Activated naive CD4-positive, alpha-beta T cell treated with anti-CD3 and anti-CD28 coated beads, Interleukin-2, amount 50 U/mL, for 24 hours (primary cell): Measurements from ENCODE around the gene CLC.
A peak's percentile ranks its signal among the peaks of the same experiment; 100 is the strongest.
"Not testable (repeated sequence)": the region's sequence is repeated elsewhere in the genome, so short reads cannot be mapped to it uniquely, and the experiment has no call there.

Experiments
- H3K27ac Mint-ChIP-seq: one replicate; pipeline ENCODE4 v1.8.0; 2021; ENCODE audit warnings: mild to moderate bottlenecking, mixed read lengths
- H3K27me3 Mint-ChIP-seq: one replicate; pipeline ENCODE4 v1.8.0; 2021; ENCODE audit warnings: mixed read lengths
- H3K36me3 Mint-ChIP-seq: one replicate; pipeline ENCODE4 v1.8.0; 2021; ENCODE audit warnings: mixed read lengths
- H3K4me1 Mint-ChIP-seq: one replicate; pipeline ENCODE4 v1.8.0; 2021; ENCODE audit warnings: mixed read lengths
- H3K4me3 Mint-ChIP-seq: one replicate; pipeline ENCODE4 v1.8.0; 2021; ENCODE audit warnings: mild to moderate bottlenecking, mixed read lengths
- H3K9me3 Mint-ChIP-seq: one replicate; pipeline ENCODE4 v1.8.0; 2021; ENCODE audit warnings: mixed read lengths

The CLC gene

DNA sequence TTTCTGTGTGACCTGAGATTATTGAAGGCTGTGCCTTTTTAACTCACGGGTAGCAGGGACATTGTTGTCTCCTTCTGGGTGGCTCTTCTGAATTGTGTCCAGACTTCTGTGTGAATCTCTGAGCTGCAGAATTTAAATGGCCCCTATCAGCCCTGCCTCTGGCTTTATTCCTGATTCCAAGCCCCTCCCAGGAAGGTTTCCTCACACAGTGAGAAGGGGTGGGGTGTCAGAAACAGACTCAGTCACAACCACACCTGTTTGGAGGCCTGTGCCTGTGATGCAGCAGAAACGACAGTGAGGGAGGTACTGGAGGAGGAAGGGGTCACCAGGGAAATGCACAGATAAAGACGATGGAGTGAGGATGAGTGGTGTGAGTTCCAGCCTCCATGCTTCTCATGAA lies at the start of gene CLC:
TSS of gene CLC (minus strand) at position 139 of the 400 bp plus-strand sequence. CDS start at position 62, 77 bp downstream.
- peak within 1 kb of the TSS; percentile 48 for H3K27ac Mint-ChIP-seq
- H3K4me1 Mint-ChIP-seq, result peaks cover 54% of the 10 kb centered on the region
- peak within 1 kb of the TSS; percentile 24 for H3K4me3 Mint-ChIP-seq
- H3K36me3 Mint-ChIP-seq, result no peaks in the 10 kb centered on the region
- no peaks in the 10 kb centered on the region for H3K27me3 Mint-ChIP-seq
- H3K9me3 Mint-ChIP-seq, result no peaks in the 10 kb centered on the region

DNA sequence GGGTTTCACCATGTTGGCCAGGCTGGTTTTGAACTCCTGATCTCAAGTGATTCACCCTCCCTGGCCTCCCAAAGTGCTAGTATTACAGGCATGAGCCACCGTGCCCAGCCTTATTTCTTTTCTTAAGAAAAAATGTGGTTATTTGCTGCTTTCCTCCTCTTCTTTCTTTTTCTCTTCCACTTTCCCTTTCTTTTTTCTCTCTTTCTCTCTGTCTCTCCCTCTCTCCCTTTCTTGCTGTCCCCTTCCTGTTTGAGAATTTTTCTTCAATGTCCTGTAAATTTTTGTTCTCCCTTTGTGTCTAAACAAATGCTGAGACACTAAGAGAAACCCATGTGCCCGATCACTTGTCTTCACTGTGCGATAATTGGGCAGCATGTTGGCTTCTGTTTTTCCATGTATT lies 43.1 kb upstream of the CLC start:
- Mint-ChIP-seq H3K27ac (no peak overlapping the region), H3K36me3 (peaks cover 2% of the 10 kb centered on the region), H3K4me3 (no peak overlapping the region), H3K27me3 (peaks cover 13% of the 10 kb centered on the region), H3K9me3 (no peaks in the 10 kb centered on the region), H3K4me1 (no peaks in the 10 kb centered on the region)

DNA sequence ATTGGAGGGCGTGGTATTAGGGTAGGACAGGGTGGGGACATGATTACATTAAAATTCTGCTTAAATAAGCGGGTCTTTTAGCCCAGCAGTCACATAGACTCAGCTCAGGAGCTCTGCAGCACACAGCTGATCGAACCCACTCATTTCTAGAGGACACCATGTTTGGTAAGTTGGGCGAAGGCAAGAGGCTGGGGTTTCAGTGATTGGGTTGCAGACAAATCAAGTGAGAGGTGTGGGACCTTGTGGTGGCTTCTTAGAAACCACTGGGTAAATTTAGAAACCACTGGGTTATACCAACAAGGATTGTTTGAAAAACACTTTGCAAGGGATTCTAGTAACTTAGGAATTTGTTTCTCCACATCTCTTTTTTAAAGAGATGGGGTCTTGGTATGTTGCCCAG lies 40.9 kb upstream of the CLC start, which contains the start of gene LEUTX:
TSS of gene LEUTX (plus strand) at position 92 of the 400 bp plus-strand sequence. CDS start at position 159, 67 bp downstream.
- no peaks in the 10 kb centered on the region for H3K4me1 Mint-ChIP-seq
- H3K27ac Mint-ChIP-seq, result no peak within 1 kb of the TSS
- peaks cover 2% of the 10 kb centered on the region for H3K36me3 Mint-ChIP-seq
- peaks cover 4% of the 10 kb centered on the region for H3K27me3 Mint-ChIP-seq
- H3K4me3 Mint-ChIP-seq, result no peak within 1 kb of the TSS
- no peaks in the 10 kb centered on the region for H3K9me3 Mint-ChIP-seq

DNA sequence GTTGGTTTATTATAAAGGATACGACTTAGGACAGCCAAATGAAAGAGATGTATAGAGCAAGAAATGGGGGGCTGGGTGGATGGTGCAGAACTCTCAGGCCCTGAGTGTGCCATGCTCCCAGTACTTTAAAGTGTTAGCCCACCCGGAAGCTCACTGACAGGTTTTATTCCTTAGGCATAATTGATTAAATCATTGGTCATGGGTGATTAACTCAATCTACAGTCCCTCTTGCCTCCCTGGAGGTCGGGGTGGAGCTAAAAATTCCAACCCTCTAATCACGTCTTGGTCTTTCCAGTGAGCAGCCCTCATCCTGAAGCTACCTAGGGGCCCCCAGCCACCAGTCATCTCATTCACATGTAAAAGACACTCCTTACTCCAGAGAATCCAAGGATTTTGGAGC lies 31.0 kb upstream of the CLC start:
- Mint-ChIP-seq H3K4me3 (no peak overlapping the region), H3K27me3 (no peaks in the 10 kb centered on the region), H3K36me3 (no peaks in the 10 kb centered on the region), H3K4me1 (peaks cover 5% of the 10 kb centered on the region), H3K9me3 (no peaks in the 10 kb centered on the region), H3K27ac (no peak overlapping the region)

DNA sequence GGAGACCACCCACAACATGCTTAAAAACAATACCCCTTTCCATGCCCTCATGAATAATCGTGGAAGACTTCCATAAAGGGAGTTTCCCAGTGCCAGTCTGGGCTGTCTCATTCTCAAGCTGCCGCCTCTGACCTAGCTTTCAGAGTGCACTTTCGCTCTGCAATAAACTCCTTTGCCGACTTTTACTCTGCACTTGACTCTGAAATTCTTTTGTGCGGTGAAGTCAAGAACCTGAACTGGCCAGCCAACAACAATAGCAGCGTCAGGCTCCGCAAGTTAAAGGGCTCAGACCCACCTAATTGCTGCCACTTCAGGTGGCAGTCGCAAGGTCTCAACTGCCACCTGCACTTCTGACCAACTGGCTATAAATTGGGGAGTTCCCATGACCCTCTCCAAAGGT lies 30.5 kb upstream of the CLC start:
- Mint-ChIP-seq H3K27me3 (no peaks in the 10 kb centered on the region), H3K27ac (no peak overlapping the region), H3K4me3 (no peak overlapping the region)

DNA sequence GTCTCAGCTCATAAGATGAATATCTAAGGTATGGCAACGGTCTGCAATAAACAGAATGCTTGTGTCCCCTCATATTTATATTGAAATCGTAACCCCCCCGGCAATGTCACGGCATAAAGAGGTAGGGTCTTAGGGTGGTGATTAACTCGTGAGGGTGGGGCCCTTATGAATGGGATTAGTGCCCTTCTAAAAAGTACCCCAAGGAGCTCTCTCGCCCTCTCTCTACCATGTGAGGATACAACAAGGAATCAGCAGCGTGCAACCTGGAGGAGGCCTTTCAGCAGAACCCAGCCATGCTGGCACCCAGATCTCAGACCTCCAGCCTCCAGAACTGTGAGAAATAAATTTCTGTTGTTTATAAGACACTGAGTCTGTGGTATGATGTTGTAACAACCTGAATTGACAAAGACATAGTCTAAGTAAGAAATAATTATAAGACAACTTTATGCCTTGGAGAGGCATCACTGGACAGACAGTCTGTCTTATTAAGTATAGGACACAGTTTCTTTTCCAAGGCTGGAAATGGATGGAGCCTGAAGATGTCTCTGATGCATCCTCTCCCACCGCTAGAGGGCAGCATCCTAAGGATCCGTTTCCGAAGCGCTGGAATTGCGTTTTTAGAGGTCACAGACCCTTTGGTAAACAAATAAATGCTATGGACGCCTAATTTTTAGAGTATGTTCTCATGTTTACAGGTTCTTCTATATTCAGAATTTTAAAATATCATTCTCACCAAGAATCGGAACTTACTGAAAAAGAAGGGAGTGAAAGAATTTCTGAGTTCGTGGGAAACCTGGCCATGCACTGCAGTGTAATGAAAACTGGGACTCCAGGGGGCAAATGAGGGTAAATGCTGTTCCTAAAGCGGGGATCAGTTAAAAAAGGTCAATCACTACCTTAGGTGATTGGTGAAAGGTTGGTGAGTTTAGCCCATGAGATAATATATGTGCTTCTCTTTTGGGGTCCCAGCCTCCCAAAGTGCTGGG lies 27.6 kb upstream of the CLC start:
- peak overlapping the region; percentile 11 for H3K4me3 Mint-ChIP-seq
- H3K36me3 Mint-ChIP-seq, result no peaks in the 10 kb centered on the region
- peak overlapping the region; percentile 23 for H3K27ac Mint-ChIP-seq
- peaks cover 5% of the 10 kb centered on the region for H3K4me1 Mint-ChIP-seq
- no peaks in the 10 kb centered on the region for H3K9me3 Mint-ChIP-seq
- no peaks in the 10 kb centered on the region for H3K27me3 Mint-ChIP-seq

More for the DNA sequence above, 30.5 kb upstream of the CLC start:
- Mint-ChIP-seq H3K36me3 (no peaks in the 10 kb centered on the region), H3K9me3 (no peaks in the 10 kb centered on the region), H3K4me1 (peaks cover 5% of the 10 kb centered on the region)

DNA sequence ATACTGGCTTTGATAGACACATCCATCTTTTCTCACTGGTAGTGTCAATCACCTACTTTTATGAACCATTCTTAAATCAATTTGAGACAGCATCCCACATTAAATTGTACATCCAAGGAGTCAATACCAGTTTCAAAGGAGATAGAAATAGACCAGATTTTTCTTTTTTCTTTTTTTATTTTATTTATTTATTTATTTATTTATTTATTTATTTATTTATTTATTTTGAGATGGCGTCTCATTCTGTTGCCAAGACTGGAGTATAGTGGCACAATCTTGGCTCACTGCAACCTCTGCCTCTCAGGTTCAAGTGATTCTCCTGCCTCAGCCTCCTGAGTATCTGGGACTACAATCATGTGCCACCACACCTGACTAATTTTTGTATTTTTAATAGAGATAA lies 24.0 kb upstream of the CLC start:
- H3K36me3 Mint-ChIP-seq, H3K27me3 Mint-ChIP-seq, H3K9me3 Mint-ChIP-seq, H3K4me1 Mint-ChIP-seq, H3K27ac Mint-ChIP-seq, H3K4me3 Mint-ChIP-seq: not testable (repeated sequence)

DNA sequence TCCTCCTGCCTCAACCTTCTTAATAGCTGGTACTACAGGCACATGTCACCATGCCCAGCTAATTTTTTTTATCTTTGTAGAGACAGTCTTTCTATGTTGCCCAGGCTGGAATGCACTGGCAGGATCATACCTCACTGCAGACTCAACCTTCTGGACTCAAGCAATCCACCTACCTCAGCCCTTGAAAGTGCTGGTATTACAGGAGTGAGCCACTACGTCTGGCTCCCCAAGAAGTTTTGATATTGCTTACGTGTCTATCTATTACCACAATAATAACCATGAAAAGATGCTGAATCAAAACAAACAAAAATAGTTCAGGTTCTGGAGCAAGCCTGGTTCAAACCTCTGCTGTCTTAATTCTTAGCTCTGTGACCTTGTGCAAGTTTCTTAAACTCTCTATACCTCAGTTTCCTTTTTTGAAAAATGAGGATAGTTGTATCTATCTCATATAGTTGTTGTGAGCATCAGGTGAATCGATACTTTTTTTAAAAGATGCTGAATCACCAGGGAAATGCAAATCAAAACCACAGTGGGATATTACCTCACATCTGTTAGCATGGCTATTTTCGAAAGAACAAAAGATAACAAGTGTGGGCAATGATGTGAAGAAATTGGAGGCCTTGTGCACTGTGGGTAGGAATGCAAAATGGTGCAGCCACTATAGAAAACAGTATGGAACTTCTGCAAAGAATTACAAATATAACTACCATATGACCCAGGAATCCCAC lies 21.8 kb upstream of the CLC start:
- H3K27ac Mint-ChIP-seq, result no peak overlapping the region
- H3K4me1 Mint-ChIP-seq, result no peaks in the 10 kb centered on the region
- no peaks in the 10 kb centered on the region for H3K9me3 Mint-ChIP-seq
- H3K36me3 Mint-ChIP-seq, result no peaks in the 10 kb centered on the region
- H3K27me3 Mint-ChIP-seq, result peaks cover 2% of the 10 kb centered on the region
- no peak overlapping the region for H3K4me3 Mint-ChIP-seq

DNA sequence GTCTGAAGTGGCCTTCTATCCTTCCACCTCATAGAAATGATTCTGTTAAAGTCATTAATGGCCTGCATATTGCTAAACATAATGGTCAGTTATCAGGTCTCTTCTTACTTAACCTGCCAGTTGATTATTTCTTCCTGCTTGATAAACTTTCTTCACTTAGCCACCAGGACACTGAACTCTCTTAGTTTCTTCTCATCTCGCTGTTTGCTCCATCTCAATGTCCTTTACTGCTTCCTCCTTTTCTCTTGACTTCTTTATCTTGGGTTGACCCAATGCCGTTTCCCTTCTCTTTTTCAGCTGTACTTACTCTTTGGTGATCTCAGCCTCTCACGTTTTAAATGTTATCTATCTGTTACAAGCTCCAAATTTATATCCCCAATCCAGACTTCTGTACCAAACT lies 17.1 kb upstream of the CLC start:
- H3K4me3 Mint-ChIP-seq, result no peak overlapping the region
- H3K9me3 Mint-ChIP-seq, result no peaks in the 10 kb centered on the region
- no peaks in the 10 kb centered on the region for H3K27me3 Mint-ChIP-seq
- H3K27ac Mint-ChIP-seq, result no peak overlapping the region
- H3K4me1 Mint-ChIP-seq, result no peaks in the 10 kb centered on the region
- H3K36me3 Mint-ChIP-seq, result no peaks in the 10 kb centered on the region

DNA sequence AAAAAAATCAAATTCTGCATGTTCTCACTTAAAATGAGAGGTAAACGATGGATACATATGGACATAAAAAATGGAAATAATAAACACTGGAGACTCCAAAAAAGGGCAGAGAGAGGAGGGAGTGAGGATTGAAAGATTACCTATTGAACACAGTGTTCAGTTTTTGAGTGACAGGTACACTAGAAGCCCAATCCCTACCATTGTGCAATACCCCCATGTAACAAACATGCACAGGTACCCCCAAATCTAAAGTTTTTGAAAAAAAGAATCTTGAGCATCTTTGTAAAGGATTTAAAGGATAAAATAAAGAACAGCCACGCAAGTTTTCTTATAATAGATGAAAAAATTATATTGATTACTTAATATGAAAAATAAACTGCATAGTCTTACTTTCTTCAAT lies 16.7 kb upstream of the CLC start:
- no peaks in the 10 kb centered on the region for H3K9me3 Mint-ChIP-seq
- no peak overlapping the region for H3K4me3 Mint-ChIP-seq
- H3K36me3 Mint-ChIP-seq, result no peaks in the 10 kb centered on the region
- H3K27ac Mint-ChIP-seq, result no peak overlapping the region
- no peaks in the 10 kb centered on the region for H3K4me1 Mint-ChIP-seq
- H3K27me3 Mint-ChIP-seq, result no peaks in the 10 kb centered on the region

DNA sequence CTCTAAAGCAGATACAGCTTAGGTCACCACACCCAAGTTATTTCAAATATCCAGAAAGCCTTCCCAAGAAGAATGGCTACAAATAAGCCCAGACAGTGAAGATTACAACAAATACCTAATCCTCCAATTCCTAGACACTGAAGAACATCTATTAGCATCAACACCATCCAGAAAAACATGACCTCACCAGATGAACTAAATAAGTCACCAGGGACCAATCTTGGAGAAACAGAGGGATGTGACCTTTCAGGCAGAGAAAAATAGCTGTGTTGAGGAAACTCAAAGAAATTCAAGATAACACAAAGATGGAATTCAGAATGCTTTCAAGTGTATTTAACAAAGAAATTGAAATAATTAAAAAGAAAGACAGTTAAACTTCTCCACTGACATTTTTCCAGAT lies 15.0 kb upstream of the CLC start:
- Mint-ChIP-seq H3K36me3 (no peaks in the 10 kb centered on the region), H3K27ac (no peak overlapping the region), H3K4me1 (no peaks in the 10 kb centered on the region), H3K4me3 (no peak overlapping the region), H3K27me3 (peaks cover 1% of the 10 kb centered on the region), H3K9me3 (no peaks in the 10 kb centered on the region)

DNA sequence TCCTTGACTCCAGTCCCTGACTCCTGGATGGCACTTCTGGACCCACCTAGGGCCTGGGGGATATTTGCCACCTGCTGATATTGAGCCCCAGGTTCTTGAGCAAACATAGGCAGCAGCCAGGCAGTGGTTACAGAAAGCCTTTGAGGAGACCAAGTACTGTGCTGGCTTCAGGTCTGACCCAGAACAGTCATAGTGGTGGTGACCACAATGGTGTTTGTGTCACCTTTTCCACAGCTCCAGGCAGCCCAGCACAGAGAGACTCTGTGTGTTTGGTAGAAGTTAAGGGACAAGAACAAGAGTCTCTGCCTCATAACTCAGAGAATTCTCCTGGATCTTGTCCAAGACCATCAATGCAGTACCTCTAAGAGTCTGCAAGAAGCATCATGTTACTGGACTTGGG lies 14.6 kb upstream of the CLC start:
- no peak overlapping the region for H3K4me3 Mint-ChIP-seq
- H3K9me3 Mint-ChIP-seq, result no peaks in the 10 kb centered on the region
- no peaks in the 10 kb centered on the region for H3K4me1 Mint-ChIP-seq
- no peak overlapping the region for H3K27ac Mint-ChIP-seq
- no peaks in the 10 kb centered on the region for H3K36me3 Mint-ChIP-seq
- peaks cover 1% of the 10 kb centered on the region for H3K27me3 Mint-ChIP-seq

DNA sequence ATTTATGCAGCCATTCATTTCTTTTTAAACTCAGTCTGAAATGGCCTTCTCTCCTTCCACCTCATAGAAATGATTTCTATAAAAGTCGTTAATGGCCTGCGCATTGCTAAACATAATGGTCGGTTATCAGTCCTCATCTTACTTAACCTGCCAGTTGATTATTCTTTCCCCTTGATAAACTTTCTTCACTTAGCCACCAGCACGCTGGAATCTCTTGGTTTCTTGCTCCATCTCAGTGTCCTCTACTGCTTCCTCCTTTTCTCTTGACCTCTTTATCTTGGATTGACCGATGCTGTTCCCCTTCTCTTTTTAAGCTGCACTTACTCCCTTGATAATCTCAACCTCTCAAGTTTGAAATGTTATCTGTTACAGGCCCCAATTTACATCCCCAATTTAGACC lies 12.2 kb upstream of the CLC start:
- no peaks in the 10 kb centered on the region for H3K36me3 Mint-ChIP-seq
- H3K27me3 Mint-ChIP-seq, result peaks cover 1% of the 10 kb centered on the region
- H3K27ac Mint-ChIP-seq, result peak overlapping the region; percentile 13
- H3K4me3 Mint-ChIP-seq, result no peak overlapping the region
- H3K4me1 Mint-ChIP-seq, result no peaks in the 10 kb centered on the region
- no peaks in the 10 kb centered on the region for H3K9me3 Mint-ChIP-seq

DNA sequence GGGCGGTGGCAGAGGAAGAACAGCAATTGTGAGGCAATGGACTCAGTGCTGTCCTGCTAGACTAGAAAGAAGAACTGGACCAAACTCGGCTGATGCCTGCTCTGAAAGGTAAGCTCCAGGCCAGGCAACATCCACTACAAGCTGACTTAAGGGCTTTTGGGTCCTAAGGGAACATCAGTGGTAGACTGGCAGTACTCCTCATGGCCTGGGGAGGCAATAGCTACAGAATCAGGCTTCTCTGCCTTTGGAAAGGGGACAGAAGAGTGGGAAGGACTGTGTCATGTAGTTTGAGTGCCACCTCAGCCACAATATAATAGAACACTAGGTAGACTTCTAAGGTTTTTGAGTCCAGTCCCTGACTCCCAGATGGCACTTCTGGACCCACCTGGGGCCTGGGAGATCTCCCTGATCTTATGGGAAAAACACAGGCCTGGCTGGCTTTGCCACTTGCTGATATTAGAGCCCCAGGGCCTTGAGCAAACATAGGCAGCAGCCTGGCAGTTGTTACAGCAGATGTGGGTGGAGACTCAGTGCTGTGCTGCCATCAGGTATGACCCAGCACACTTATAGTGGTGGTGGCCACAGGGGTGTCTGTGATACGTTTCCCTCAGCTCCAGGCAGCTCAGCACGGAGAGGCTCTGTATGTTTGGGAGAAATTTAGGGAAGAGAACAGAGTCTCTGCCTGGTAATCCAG lies 9.2 kb upstream of the CLC start:
- H3K36me3 Mint-ChIP-seq, result no peaks in the 10 kb centered on the region

DNA sequence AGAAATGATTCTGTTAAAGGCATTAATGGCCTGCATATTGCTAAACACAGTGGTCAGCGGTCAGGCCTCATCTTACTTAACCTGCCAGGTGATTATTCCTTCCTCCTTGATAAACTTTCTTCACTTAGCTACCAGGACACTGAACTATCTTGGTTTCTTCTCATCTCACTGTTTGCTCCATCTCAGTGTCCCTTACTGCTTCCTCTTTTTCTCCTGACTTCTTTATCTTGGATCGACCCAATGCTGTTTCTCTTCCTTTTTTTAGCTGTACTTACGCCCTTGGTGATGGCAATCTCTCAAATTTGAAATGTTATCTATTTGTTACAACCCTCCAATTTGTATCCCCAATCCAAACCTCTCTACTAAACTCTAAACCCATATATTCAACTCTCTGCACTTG lies 7.8 kb upstream of the CLC start:
- H3K4me1 Mint-ChIP-seq, result peaks cover 2% of the 10 kb centered on the region
- peaks cover 1% of the 10 kb centered on the region for H3K27me3 Mint-ChIP-seq
- no peaks in the 10 kb centered on the region for H3K36me3 Mint-ChIP-seq
- H3K9me3 Mint-ChIP-seq, result no peaks in the 10 kb centered on the region
- no peak overlapping the region for H3K27ac Mint-ChIP-seq
- no peak overlapping the region for H3K4me3 Mint-ChIP-seq

More for the DNA sequence above, 9.2 kb upstream of the CLC start:
- Mint-ChIP-seq H3K27me3 (peaks cover 1% of the 10 kb centered on the region), H3K27ac (no peak overlapping the region), H3K9me3 (no peaks in the 10 kb centered on the region), H3K4me1 (no peaks in the 10 kb centered on the region), H3K4me3 (no peak overlapping the region)
